NCI-H1417 (cell line): Measurements from ENCODE around the gene CEACAM18.
"Not testable (repeated sequence)": the region's sequence is repeated elsewhere in the genome, so short reads cannot be mapped to it uniquely, and the experiment has no call there.

Source experiments
- DNase-seq, 3 experiments: peaks; one replicate each; lab custom pipeline; 2025; lab: John Stamatoyannopoulos, UW

The CEACAM18 gene

DNA sequence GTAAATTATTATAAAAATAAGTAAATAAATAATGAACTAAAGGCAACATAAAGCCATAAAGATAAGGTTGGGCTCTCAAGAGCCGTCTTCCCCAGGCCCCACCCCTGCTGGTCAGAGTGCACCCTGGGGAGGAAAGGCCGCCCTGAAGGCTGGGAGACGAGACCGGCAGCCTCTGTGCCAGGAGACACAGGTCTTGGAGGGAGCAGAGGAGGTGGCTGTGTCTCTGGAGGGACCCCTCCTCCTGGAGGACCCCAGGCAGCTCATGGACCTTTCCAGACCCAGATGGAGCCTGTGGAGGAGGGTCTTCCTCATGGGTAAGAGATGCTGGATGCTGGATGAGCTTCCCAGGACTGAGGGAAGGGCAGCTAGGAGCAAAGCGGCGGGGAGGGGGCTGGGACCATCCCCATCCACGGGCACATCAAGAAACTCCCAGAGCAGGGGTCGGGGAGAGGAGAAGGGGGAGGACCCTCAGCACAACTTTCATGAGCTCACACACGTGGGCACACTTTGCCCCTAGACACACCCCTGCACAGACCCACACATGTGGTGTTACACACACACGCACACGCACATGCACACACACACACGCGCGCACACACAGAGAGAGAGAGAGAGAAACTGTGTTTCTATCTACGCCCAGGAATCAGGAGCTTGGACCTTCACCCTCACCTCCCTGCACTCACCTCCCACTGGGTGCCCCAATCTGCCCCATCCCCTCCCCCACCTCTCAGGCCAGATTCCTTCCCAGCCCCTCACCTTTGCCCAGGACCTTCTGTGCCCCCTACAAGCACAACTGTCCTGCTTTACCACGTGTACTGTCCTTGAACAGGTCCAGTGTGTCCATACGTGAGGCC lies at the start of gene CEACAM18:
Gene CEACAM18 (plus strand): TSS at position 159 of the 854 bp plus-strand sequence.
- DNase-seq: no peak

DNA sequence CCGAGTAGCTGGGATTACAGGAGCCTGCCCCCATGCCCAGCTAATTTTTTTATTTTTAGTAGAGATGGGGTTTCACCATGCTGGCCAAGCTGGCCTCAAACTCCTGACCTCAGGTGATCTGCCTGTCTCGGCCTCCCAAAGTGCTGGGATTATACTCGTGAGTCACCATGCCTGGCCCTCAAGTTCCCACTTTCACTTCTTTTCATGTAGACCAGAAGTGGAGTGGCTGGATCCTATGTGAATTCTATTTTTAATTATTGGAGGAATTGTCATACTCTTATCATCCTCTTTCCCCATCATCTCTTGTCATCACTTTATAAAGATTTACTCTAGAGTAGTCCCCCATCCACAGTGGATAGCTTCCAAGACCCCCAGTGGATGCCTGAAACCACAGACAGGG lies 48.1 kb upstream of the CEACAM18 start:
- DNase-seq: no peak

GRCh38 chr19:51431124-51431523 lies 47.2 kb upstream of the CEACAM18 start:
- no peak for DNase-seq

DNA sequence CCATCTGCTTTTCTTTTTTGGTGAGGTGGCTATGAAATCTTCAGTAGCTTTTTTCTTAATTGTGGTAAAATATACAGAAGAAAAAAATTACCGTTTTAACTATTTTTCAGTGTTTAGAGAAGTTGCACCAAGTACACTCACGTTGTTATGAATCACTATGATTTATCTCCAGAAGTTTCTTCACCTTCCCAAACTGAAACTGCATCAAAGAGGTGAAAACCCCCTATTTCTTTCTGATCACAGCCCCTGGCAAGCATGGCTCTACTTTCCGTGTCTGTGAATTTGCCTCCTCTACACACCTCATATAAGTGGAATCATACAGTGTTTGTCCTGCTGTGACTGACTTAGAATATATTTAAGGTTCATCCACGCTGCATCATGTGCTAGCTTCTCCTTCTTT lies 45.3 kb upstream of the CEACAM18 start:
- DNase-seq: no peak

DNA sequence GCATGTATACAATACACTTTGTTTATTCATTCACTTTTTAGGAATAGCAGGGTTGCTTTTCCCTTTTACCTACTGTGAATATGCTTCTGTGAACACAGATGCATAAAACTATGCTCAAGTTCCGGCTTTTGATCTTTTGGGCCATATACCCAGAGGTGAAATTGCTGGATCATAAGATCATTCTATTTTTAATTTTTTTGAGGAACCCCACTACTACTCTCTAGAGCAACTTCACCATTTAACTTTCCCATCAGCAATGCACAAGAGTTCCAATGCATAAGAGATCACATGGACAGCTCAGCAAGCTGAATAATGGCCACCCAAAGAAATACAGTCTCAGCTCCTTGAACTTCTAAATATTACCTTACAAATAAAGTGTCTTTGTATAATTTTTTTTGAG lies 43.9 kb upstream of the CEACAM18 start:
- DNase-seq: no peak

GRCh38 chr19:51439021-51439465 lies 39.3 kb upstream of the CEACAM18 start:
- no peak for DNase-seq

GRCh38 chr19:51440052-51440451 lies 38.3 kb upstream of the CEACAM18 start:
- no peak for DNase-seq

- DNase-seq: no peak
Measured at GRCh38 chr19:51440846-51441409, 37.4 kb upstream of the CEACAM18 start.

- DNase-seq: no peak
Measured at GRCh38 chr19:51441410-51442390, 36.6 kb upstream of the CEACAM18 start.

DNA sequence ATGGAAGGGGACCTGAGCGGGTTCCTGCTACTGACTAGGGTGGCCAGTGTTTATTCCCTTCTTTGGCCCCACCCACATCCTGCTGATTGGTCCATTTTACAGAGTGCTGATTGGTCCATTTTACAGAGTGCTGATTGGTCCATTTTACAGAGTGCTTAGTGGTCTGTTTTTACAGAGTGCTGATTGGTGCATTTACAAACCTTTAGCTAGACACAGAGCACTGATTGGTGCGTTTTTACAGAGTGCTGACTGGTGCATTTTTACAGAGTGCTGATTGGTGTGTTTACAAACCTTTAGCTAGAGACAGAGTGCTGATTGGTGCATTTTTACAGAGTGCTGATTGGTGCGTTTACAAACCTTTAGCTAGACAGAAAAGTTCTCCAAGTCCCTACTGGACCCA lies 30.8 kb upstream of the CEACAM18 start:
- not testable (repeated sequence) for DNase-seq

- DNase-seq: no peak
Measured at GRCh38 chr19:51448011-51448410, 30.3 kb upstream of the CEACAM18 start.

DNA sequence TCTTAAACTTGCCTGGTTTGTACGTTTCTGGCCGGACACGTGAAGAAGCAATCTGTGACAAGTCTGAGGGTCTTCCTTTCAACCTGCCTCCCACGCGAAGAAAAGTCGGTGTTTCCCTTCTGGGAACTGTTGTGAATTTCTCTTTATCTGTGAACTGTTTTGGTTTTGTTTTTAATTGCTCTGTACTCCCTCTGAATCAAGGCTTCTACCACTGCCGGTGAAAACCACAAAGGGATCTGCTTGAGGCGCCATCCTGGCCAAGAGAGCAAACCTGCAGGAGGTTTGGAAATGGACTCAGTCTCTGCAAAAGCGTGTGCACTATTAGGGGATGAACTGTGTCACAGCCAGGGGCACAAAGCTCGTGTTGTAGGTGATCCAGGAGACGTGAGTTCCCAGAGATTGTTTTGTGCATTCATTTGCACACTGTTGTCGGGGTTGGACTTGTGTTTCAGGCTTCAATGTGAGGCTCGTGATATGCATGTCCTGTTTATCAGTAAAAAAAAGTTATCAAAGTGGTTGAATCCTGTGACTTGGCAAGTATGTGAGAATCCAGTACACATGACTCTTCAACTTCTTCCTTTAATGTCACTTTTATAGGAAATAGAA lies 29.8 kb upstream of the CEACAM18 start:
- DNase-seq: no peak

- no peak for DNase-seq
Measured at GRCh38 chr19:51450730-51451307, 27.5 kb upstream of the CEACAM18 start.

DNA sequence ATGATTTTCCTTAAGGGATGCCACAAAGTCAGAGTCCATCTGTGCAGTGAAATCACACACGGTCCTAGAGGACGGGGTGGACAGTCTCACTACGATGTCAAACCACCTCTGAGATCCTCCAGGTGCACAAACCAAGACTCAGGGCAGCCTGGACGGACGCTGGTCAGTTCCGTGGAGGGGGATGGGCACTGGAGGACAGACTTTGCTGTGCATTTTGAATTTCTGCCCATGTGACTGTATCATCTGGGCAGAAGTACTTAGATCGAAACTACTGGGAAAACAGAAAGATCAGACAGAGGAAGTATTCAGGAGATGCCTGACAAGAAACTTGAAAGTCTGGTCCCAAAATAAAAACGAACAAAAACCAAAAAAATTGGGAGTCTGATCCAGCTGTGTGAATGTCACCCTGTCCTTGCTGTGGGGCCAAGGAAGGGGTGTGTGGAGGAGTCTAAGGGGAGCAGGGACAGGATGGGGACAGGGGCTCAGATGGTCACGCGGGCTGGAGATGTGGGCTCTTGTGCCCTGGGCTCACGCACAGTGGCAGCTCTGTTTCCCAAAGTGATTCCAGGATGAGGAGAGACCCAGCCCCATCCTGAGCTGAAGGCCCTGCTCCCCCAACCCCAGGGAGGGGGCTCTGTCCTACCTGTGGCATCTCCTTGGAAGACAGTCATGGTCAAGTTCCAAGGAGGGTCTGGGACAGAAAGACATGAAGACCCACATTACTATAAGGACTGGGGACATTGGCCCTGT lies 21.6 kb upstream of the CEACAM18 start:
- DNase-seq: no peak

GRCh38 chr19:51457351-51458013 lies 20.9 kb upstream of the CEACAM18 start:
- no peak for DNase-seq

DNA sequence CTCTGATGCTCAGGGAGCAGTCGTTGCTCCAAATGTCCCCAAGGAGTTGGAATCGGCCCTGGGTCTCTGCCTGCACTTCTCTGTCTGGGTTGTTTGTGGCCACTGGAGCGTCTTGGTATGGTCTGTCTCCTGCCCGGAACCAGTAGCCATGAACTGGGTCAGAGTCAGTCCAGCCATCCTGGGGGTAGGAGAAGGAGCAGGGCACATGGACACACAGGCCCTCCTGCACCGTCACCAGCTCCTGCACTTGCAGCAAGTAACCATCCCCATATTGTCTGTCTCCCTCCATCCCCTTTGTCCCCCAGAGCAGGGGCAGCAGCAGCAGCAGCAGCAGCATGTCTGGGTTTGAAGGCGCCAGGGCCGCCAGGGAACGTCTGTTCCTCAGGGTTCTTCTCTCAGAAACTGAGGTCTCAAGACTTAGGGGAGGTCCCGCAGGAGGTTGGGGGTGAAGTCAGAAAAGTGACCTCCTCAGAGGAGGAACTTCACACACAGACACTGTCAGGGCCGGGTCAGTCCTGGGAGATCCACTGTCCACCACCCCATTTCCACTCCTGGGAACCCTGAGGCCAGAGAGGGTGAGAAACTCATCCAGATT lies 20.2 kb upstream of the CEACAM18 start, which contains the start of gene SIGLEC8:
Gene SIGLEC8 (minus strand): TSS at position 404 of the 595 bp plus-strand sequence. CDS start 67 bp downstream, at position 337.
- no peak for DNase-seq

DNA sequence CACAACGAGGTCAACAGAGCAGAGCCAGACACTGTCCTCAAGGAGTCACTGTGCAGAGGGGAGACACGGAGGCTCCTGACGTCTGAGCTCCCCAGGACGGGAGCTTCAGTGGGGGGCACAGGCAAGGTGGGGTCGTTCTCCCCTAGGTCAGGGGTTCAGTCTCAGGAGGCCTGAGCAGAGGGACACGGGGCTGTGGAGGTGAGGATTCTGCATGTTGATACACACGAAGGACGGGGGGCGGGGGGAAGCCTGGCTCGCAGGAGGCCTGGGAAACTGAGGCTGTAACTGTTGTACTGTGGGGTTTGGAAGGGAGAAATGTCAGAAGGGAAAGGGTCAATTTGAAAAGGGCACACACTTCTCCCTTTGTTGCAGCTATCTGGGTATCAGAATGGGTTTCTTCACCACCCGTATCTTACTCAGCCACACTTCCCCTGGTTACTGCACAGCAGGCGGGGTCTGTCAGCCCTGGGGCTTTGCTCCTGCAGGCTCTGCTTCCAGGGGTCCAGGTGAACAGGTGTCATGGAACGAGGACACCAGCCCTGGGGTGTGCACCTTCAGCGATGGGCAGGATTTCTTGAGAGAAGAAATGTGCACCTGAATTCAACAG lies 19.3 kb upstream of the CEACAM18 start:
- no peak for DNase-seq

DNA sequence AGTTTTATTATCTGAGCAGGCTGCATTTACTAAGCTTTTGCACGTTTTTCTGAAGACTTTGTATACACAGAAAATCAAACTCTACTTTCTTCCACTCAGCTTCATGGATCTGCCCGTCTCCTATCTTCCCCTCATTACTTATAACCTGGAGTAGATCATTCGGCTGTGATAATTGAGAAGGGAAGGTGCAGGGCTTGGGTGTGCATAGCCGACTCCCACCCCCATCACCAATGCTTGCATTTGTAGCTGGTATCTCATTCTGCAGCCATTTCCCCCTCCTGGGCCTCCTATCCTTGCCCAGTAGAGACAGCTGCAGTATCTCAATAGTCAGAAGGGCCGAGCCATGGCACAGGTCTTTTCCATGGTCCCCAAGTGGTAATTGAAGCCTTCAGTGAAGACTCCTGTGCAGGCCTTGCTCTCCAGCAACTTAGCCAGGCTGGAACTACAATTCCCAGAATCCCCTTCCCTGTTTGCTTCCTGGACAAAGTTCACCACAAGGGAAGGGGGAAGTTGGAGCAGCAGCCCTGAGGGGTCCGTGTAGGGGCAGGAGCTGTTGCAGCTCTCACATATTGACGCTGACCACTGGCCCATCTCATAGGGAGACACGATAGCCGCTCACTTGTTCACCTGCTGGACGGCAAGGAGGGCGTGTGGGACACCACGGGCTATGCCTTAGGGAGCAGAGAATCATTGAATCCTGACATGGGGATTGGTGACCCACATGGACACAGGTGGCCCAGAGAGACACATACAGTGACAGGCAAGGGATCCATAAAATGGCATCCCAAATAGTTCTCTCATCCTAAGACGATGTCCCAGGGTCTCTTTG lies 18.0 kb upstream of the CEACAM18 start:
- no peak for DNase-seq
